Trophoblast cell (in vitro differentiated cells and primary cell): Measurements from ENCODE around the gene CDC25A.

Experiments used
- DNase-seq, 2 donors: peaks; one replicate each; pipeline ENCODE4 v3.0.0-alpha.2; 2016
- H2AFZ ChIP-seq: 2 replicates; pipeline ENCODE4 v1.6.1; 2013; ENCODE audit warnings: low read length, moderate library complexity, mild to moderate bottlenecking; ENCODE audit not compliant: insufficient read depth, poor library complexity
- H2AK5ac ChIP-seq: 2 replicates; pipeline ENCODE4 v1.6.1; 2013; ENCODE audit warnings: mild to moderate bottlenecking, low read length
- H2BK120ac ChIP-seq: 2 replicates; pipeline ENCODE4 v1.6.1; 2013; ENCODE audit warnings: low read length, mild to moderate bottlenecking, moderate library complexity; ENCODE audit not compliant: insufficient read depth, poor library complexity
- H2BK12ac ChIP-seq: 2 replicates; pipeline ENCODE4 v1.6.1; 2013; ENCODE audit warnings: mild to moderate bottlenecking, low read length, moderate library complexity
- H2BK5ac ChIP-seq: 2 replicates; pipeline ENCODE4 v1.6.1; 2013; ENCODE audit warnings: low read length, low read depth, moderate library complexity, mild to moderate bottlenecking; ENCODE audit not compliant: poor library complexity
- H3K14ac ChIP-seq: 2 replicates; pipeline ENCODE4 v1.6.1; 2013; ENCODE audit warnings: mild to moderate bottlenecking, low read length
- H3K18ac ChIP-seq: 2 replicates; pipeline ENCODE4 v1.6.1; 2013; ENCODE audit warnings: mild to moderate bottlenecking, low read length
- H3K23ac ChIP-seq: 2 replicates; pipeline ENCODE4 v1.6.1; 2013; ENCODE audit warnings: low read length
- H3K27ac ChIP-seq: 2 replicates; pipeline ENCODE4 v1.5.1; 2013; ENCODE audit warnings: low read depth, mild to moderate bottlenecking, inconsistent platforms, low read length, moderate library complexity
- H3K27me3 ChIP-seq: 2 replicates; pipeline ENCODE4 v1.6.1; 2013; ENCODE audit warnings: inconsistent platforms, mild to moderate bottlenecking, low read length, moderate library complexity; ENCODE audit not compliant: insufficient read depth
- H3K36me3 ChIP-seq, 2 experiments: 1 replicate in 1 of 2; 2 replicates in 1 of 2; pipeline ENCODE4 v1.6.1; 2013; ENCODE audit warnings: low read length in 2 of 2, mild to moderate bottlenecking in 2 of 2, moderate library complexity in 1 of 2; ENCODE audit not compliant: insufficient read depth in 2 of 2, control insufficient read depth in 1 of 2
- H3K4ac ChIP-seq: 2 replicates; pipeline ENCODE4 v1.6.1; 2013; ENCODE audit warnings: low read depth, mild to moderate bottlenecking, low read length, moderate library complexity
- H3K4me1 ChIP-seq, 2 experiments: 1 replicate in 1 of 2; 2 replicates in 1 of 2; pipeline ENCODE4 v1.6.1; 2013; ENCODE audit warnings: low read length in 2 of 2, mild to moderate bottlenecking in 2 of 2, moderate library complexity in 1 of 2; ENCODE audit not compliant: insufficient read depth in 2 of 2, control insufficient read depth in 1 of 2
- H3K4me2 ChIP-seq: 2 replicates; pipeline ENCODE4 v1.6.1; 2013; ENCODE audit warnings: inconsistent platforms, mild to moderate bottlenecking, low read length, moderate library complexity
- H3K4me3 ChIP-seq: 2 replicates; pipeline ENCODE4 v1.5.1; 2013; ENCODE audit warnings: mild to moderate bottlenecking, low read depth, low read length, inconsistent platforms
- H3K79me1 ChIP-seq: one replicate; pipeline ENCODE4 v1.6.1; 2013; ENCODE audit warnings: low read length
- H3K79me2 ChIP-seq: 2 replicates; pipeline ENCODE4 v1.6.1; 2013; ENCODE audit warnings: low read length, mild to moderate bottlenecking; ENCODE audit not compliant: control insufficient read depth, insufficient read depth, poor library complexity
- H3K9ac ChIP-seq: 2 replicates; pipeline ENCODE4 v1.6.1; 2013; ENCODE audit warnings: mild to moderate bottlenecking, low read length
- H3K9me3 ChIP-seq: 2 replicates; pipeline ENCODE4 v1.6.1; 2013; ENCODE audit warnings: low read depth, mild to moderate bottlenecking, control low read depth, inconsistent platforms, low read length; ENCODE audit not compliant: insufficient read depth
- H4K12ac ChIP-seq: 2 replicates; pipeline ENCODE4 v1.6.1; 2013; ENCODE audit warnings: low read depth, mild to moderate bottlenecking, low read length, moderate library complexity
- H4K8ac ChIP-seq: 2 replicates; pipeline ENCODE4 v1.6.1; 2013; ENCODE audit warnings: low read depth, mild to moderate bottlenecking, low read length, moderate library complexity
- H4K91ac ChIP-seq: one replicate; pipeline ENCODE4 v1.6.1; 2013; ENCODE audit warnings: low read depth, mild to moderate bottlenecking, low read length, moderate library complexity
- WGBS: extraction: QIAGEN DNeasy Blood & Tissue Kit; methylation state at CpG from one replicate; pipeline ENCODE4 v1.1.7; 2013; ENCODE audit warnings: missing lambda C conversion rate; ENCODE audit not compliant: insufficient read length, insufficient coverage; ENCODE audit errors: extremely low coverage; 5-methylcytosine and 5-hydroxymethylcytosine counted together

The CDC25A gene

DNA sequence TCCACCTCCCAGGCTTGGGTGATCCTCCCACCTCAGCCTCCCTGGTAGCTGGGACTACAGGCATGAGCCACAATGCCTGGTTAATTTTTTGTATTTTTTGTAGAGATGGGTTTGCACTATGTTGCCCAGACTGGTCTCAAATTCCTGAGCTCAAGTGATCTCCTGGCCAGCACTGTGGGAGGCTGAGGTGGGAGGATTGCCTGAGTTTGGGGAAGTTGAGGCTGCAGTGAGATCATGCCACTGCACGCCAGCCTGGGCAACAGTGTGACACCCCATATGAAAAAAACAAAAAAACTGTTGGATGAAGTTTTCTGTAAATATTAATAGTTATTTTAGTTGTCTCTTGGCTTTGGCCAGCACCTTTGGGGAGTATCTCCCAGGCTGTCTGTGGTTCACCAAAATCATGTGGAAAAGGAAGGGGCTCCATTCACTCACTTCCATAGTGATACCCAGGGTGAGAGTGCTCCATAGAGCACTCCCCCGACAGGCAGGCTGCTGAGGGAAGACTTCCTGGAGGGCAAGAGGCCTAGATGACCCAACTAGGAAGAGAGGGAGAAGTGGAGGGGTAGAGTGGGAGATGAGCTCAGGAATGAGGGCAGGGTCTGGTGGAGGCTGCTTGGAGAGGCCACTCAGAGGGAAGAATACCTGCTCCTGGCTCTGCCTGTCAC, 47.1 kb downstream of the CDC25A start:
- no peak overlapping the region for H2BK5ac ChIP-seq
- H3K18ac ChIP-seq: no peak overlapping the region
- no CpG with 5 or more reads among the region's 2 CpGs for WGBS
- no peak overlapping the region for H3K27ac ChIP-seq
- H3K27me3 ChIP-seq: no peaks in the 10 kb centered on the region
- H3K14ac ChIP-seq: no peak overlapping the region
- H3K79me2 ChIP-seq: no peaks in the 10 kb centered on the region
- no peak overlapping the region for H2BK120ac ChIP-seq
- DNase-seq: no peak
- H3K9me3 ChIP-seq: peaks cover 2% of the 10 kb centered on the region
- no peak overlapping the region for H2BK12ac ChIP-seq
- no peak overlapping the region for H3K4me3 ChIP-seq
- no peak overlapping the region for H3K4ac ChIP-seq
- no peaks in the 10 kb centered on the region for H3K36me3 ChIP-seq
- H3K9ac ChIP-seq: no peak overlapping the region
- H3K79me1 ChIP-seq: no peaks in the 10 kb centered on the region
- no peak overlapping the region for H3K23ac ChIP-seq
- H4K12ac ChIP-seq: no peak overlapping the region
- no peak overlapping the region for H3K4me2 ChIP-seq
- H2AK5ac ChIP-seq: no peak overlapping the region
- no peak overlapping the region for H4K91ac ChIP-seq
- no peak overlapping the region for H2AFZ ChIP-seq
- H3K4me1 ChIP-seq: peaks cover 0 to 3% of the 10 kb centered on the region in 2 experiments
- H4K8ac ChIP-seq: no peak overlapping the region

DNA sequence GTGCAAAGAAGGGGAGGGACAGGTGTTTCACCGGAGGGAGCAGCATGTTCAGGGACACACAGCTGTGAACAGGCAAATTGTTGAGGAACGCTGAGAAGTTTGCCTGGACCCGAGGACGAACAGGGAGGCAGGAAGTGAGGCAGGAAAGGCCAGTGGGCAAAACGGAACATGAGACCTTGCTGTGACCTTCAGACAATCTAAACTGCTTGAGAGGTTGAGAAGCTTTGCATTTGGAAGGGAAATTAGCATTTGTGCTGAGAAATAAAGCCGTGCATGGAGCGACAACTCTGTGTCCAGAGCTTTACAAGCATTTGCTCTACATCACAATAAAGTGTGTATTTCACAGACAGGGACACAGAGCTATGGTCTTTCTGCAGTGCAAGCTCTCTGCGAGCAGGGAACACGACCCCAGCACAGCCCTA, 47.9 kb downstream of the CDC25A start:
- Histone ChIP-seq H3K27ac (no peak overlapping the region), H3K4me3 (no peak overlapping the region), H2BK5ac (no peak overlapping the region), H3K36me3 (no peaks in the 10 kb centered on the region), H2BK12ac (no peak overlapping the region), H4K8ac (no peak overlapping the region), H3K27me3 (no peaks in the 10 kb centered on the region), H3K4me1 (peaks cover 0 to 3% of the 10 kb centered on the region in 2 experiments), H4K91ac (no peak overlapping the region), H4K12ac (no peak overlapping the region), H3K9ac (no peak overlapping the region), H3K79me2 (no peaks in the 10 kb centered on the region), H3K4me2 (no peak overlapping the region), H3K14ac (no peak overlapping the region), H2AK5ac (no peak overlapping the region), H3K79me1 (no peaks in the 10 kb centered on the region), H2BK120ac (no peak overlapping the region), H3K4ac (no peak overlapping the region), H3K9me3 (peaks cover 2% of the 10 kb centered on the region), H3K18ac (no peak overlapping the region), H3K23ac (no peak overlapping the region), H2AFZ (no peak overlapping the region)
- no CpG with 5 or more reads among the region's 9 CpGs for WGBS
- DNase-seq: no peak

DNA sequence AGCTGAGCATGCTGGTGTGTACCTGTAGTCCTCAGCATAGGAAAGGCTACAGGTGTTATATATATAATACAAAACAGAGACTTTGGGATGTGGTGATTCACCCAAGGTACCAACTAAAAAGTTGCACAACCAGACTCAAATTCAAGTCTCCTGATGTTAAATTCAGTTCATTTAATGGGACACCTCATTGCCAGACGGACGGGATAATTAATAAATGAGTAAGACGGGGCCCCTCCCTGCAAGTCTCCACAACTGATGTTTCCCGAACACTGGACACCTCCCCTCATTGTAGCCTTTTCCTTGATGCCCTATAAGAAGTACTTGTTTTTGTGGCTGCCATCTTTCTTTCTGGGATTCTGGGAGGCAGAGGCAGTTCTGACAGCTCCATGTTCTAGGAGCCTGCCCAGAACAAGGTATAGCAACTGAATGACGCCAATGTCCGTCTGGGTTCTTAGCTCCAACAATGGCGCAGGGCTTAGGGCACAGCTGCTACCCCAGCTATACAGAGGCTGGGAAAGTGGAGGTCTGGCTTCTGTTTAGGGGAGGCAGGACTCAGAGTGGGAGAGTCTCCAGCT, 50.7 kb downstream of the CDC25A start:
- no peak overlapping the region for H2BK120ac ChIP-seq
- WGBS: no CpG with 5 or more reads among the region's 7 CpGs

DNA sequence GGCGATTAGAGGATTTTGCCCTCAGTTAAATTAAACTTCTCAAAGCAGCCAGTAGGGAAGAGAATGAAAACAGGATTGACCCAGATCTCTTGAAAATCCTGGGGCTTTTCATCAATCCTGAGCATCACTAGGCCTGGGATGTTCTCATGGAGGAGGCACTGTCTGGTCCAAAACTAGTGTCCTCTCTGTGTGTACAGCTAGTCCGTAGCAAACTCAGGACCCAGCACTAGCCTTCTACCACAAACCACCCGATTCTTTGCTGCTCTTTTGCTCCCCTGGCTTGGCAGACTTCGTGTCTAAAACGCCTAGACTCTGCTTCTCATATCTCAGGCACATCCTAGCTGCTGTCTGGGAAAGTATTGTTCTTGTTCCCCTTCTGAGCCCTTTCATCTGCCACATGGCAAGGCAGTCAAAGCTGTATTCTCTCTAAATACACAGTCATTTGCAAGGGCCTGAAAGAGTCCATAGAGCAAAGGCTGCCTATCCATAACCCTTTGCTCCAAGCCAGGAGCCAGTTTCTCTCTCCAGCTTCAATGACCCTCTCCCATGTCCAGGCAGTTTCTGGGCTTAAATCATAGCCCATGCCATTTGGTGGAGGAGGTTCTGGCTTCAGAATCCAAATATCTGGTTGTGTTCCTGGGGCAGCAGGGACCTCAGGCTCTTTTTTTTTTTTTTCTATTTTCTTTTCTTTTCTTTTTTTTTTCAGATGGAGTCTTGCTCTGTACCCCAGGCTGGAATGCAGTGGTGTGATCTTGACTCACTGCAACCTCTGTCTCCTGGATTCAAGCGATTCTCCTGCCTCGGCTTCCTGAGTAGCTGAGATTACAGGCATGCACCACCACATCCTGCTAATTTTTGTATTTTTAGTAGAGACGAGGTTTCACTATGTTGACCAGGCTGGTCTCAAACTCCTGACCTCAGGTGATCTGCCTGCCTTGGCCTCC, 52.4 kb downstream of the CDC25A start:
- H3K23ac ChIP-seq: no peak overlapping the region
- H3K4me1 ChIP-seq: no peaks in the 10 kb centered on the region
- no peak overlapping the region for H3K18ac ChIP-seq
- no peaks in the 10 kb centered on the region for H3K79me2 ChIP-seq
- no peak overlapping the region for H2BK120ac ChIP-seq
- no peaks in the 10 kb centered on the region for H3K79me1 ChIP-seq
- H2AFZ ChIP-seq: no peak overlapping the region
- no peak overlapping the region for H4K91ac ChIP-seq
- H3K4me3 ChIP-seq: no peak overlapping the region
- H2BK5ac ChIP-seq: no peak overlapping the region
- H4K12ac ChIP-seq: no peak overlapping the region
- H3K4me2 ChIP-seq: no peak overlapping the region
- no peak for DNase-seq
- H3K27me3 ChIP-seq: no peaks in the 10 kb centered on the region
- no peak overlapping the region for H3K4ac ChIP-seq
- no peak overlapping the region for H3K9ac ChIP-seq
- no peak overlapping the region for H3K27ac ChIP-seq
- H2BK12ac ChIP-seq: no peak overlapping the region
- no peak overlapping the region for H4K8ac ChIP-seq
- no peaks in the 10 kb centered on the region for H3K36me3 ChIP-seq
- H3K14ac ChIP-seq: no peak overlapping the region
- no peaks in the 10 kb centered on the region for H3K9me3 ChIP-seq
- H2AK5ac ChIP-seq: no peak overlapping the region
- no CpG with 5 or more reads among the region's 8 CpGs for WGBS

More for the DNA sequence above, 50.7 kb downstream of the CDC25A start:
- Histone ChIP-seq H2AFZ (no peak overlapping the region), H3K9ac (no peak overlapping the region), H3K27me3 (no peaks in the 10 kb centered on the region), H3K14ac (no peak overlapping the region), H3K9me3 (peaks cover 2% of the 10 kb centered on the region), H4K91ac (no peak overlapping the region), H3K4me1 (peaks cover 0 to 3% of the 10 kb centered on the region in 2 experiments), H4K8ac (no peak overlapping the region), H3K23ac (no peak overlapping the region), H3K79me2 (no peaks in the 10 kb centered on the region), H3K4ac (no peak overlapping the region), H3K79me1 (no peaks in the 10 kb centered on the region), H2AK5ac (no peak overlapping the region), H3K18ac (no peak overlapping the region), H3K36me3 (no peaks in the 10 kb centered on the region), H2BK5ac (no peak overlapping the region), H3K4me3 (no peak overlapping the region), H2BK12ac (no peak overlapping the region), H3K4me2 (no peak overlapping the region), H4K12ac (no peak overlapping the region), H3K27ac (no peak overlapping the region)
- DNase-seq: no peak
